K562 (cell line): ENCODE data around the gene SDHAF3. TPM values are rescaled to one million over a fixed set of nuclear protein-coding genes. Genes with fewer than 3 reads are reported as not detected.

ENCODE experiments used
- ATAC-seq: fragments of 200-7000 bp; cut with Tn5 transposase; 3 replicates; pipeline ENCODE4 v1.9.1; 2020; ENCODE audit warnings: moderate library complexity
- BruUV-seq: library from RNA; stranded (reverse); fragments of 400-500 nt; replicated peaks from 2 replicates; lab custom pipeline; 2021; lab: Mats Ljungman, UMichigan
- CTCF ChIA-PET: fragments of 300-600 bp; formaldehyde crosslinking; extraction: SDS; loops from one replicate; lab custom pipeline; 2021; ENCODE audit warnings: low intra/inter-chr PET ratio; lab: Yijun Ruan, JAX
- POLR2A ChIA-PET: fragments of 300-600, 350-650 bp; sonication (Branson Sonifier 250); formaldehyde crosslinking; extraction: SDS; loops from one replicate; lab custom pipeline; 2021; ENCODE audit warnings: antibody characterized with exemption, inconsistent platforms; lab: Yijun Ruan, JAX
- DNase-seq, 4 experiments: peaks; one replicate each; pipeline versions ENCODE4 v3.0.0 to v3.0.0-alpha.2; 2011 to 2018; ENCODE audit warnings: low spot score in 3 of 4, mixed read lengths in 3 of 4; ENCODE audit errors: extremely low read depth in 1 of 4
- FAIRE-seq: peaks from 2 replicates; lab custom pipeline; 2011; peaks lifted over from hg19 to GRCh38; lab: Jason Lieb, UNC
- H2AFZ ChIP-seq: 2 replicates; pipeline ENCODE4 v1.6.0; 2011; ENCODE audit warnings: low read depth, low read length, control low read depth, inconsistent platforms
- H3K27ac ChIP-seq: fragments of 200-600 bp; 3 replicates; pipeline ENCODE4 v1.8.0; 2011; ENCODE audit warnings: low read depth, mild to moderate bottlenecking, control low read depth, inconsistent platforms, low read length, moderate library complexity, mixed read lengths; ENCODE audit errors: extremely low read depth
- H3K27me3 ChIP-seq, 2 experiments: fragments of 300-600 bp in 1 of 2; 2 replicates in 1 of 2; 3 replicates in 1 of 2; pipeline versions ENCODE4 v1.6.0 to v1.8.0; 2011; ENCODE audit warnings: inconsistent platforms in 2 of 2, low read length in 2 of 2, mild to moderate bottlenecking in 1 of 2, mixed read lengths in 1 of 2, moderate library complexity in 1 of 2; ENCODE audit not compliant: control insufficient read depth in 2 of 2, insufficient read depth in 2 of 2
- H3K36me3 ChIP-seq: fragments of 300-600 bp; 3 replicates; pipeline ENCODE4 v1.8.0; 2011; ENCODE audit warnings: mild to moderate bottlenecking, low read length, inconsistent platforms; ENCODE audit not compliant: control insufficient read depth, insufficient read depth
- H3K4me1 ChIP-seq, 2 experiments: fragments of 200-600 bp in 1 of 2; replicated peaks in 1 of 2; 2 replicates in 1 of 2; 3 replicates in 1 of 2; pipeline versions ENCODE4 v1.5.1 to v1.8.0; 2011; ENCODE audit warnings: inconsistent platforms in 2 of 2, low read length in 2 of 2, mild to moderate bottlenecking in 1 of 2, mixed read lengths in 1 of 2, moderate library complexity in 1 of 2; ENCODE audit not compliant: control insufficient read depth in 2 of 2, insufficient read depth in 2 of 2
- H3K4me2 ChIP-seq: 2 replicates; pipeline ENCODE4 v1.6.1; 2011; ENCODE audit warnings: low read length, control low read depth, inconsistent platforms, mixed read lengths; ENCODE audit not compliant: insufficient read depth
- H3K4me3 ChIP-seq: fragments of 200-600 bp; sonication (generic), shearing (Covaris generic); 2 replicates; pipeline ENCODE4 v1.5.1; 2016; ENCODE audit warnings: control low read depth, inconsistent platforms
- H3K79me2 ChIP-seq: fragments of 200-600 bp; 3 replicates; pipeline ENCODE4 v1.8.0; 2011; ENCODE audit warnings: low read length, inconsistent platforms; ENCODE audit not compliant: control insufficient read depth, insufficient read depth
- H3K9ac ChIP-seq, 2 experiments: 2 replicates each; pipeline versions ENCODE4 v1.6.0 to v1.6.1; 2011; ENCODE audit warnings: low read depth in 2 of 2, low read length in 2 of 2, control low read depth in 1 of 2, inconsistent platforms in 1 of 2, mild to moderate bottlenecking in 1 of 2, mixed read lengths in 1 of 2; ENCODE audit not compliant: insufficient read depth in 1 of 2
- H3K9me1 ChIP-seq: one replicate; pipeline ENCODE4 v1.6.0; 2011; ENCODE audit warnings: inconsistent platforms, mild to moderate bottlenecking, low read length, moderate library complexity; ENCODE audit not compliant: control insufficient read depth, insufficient read depth
- H3K9me3 ChIP-seq: replicated peaks from 2 replicates; pipeline ENCODE4 v1.5.1; 2011; ENCODE audit warnings: low read depth, low read length, inconsistent platforms; ENCODE audit not compliant: control insufficient read depth, insufficient read depth
- H4K20me1 ChIP-seq: replicated peaks from 2 replicates; pipeline ENCODE4 v1.6.1; 2011; ENCODE audit warnings: low read length, inconsistent platforms, mixed read lengths; ENCODE audit not compliant: control insufficient read depth, insufficient read depth
- BCOR ChIP-seq: fragments of 450-650 bp; IDR thresholded peaks from 2 replicates; pipeline ENCODE4 v1.6.1; 2016
- CBX2 ChIP-seq: fragments of 200-600 bp; sonication (generic); IDR thresholded peaks from one replicate; pipeline ENCODE4 v1.6.1; 2012; ENCODE audit warnings: mild to moderate bottlenecking, low read length, inconsistent platforms; ENCODE audit not compliant: insufficient read depth, poor library complexity, severe bottlenecking
- CBX3 ChIP-seq, 2 experiments: IDR thresholded peaks; 1 replicate in 1 of 2; 2 replicates in 1 of 2; pipeline ENCODE4 v1.6.1; 2012; ENCODE audit warnings: inconsistent platforms in 2 of 2, low read length in 2 of 2, borderline replicate concordance in 1 of 2, control low read depth in 1 of 2
- CC2D1A ChIP-seq: fragments of 450-650 bp; IDR thresholded peaks from 2 replicates; pipeline ENCODE4 v1.6.1; 2017; ENCODE audit warnings: mild to moderate bottlenecking
- FOXM1 ChIP-seq, 2 experiments: fragments of 450-650 bp in 1 of 2; sonication (generic) in 1 of 2; formaldehyde crosslinking in 1 of 2; IDR thresholded peaks; 2 replicates each; pipeline versions ENCODE4 v1.6.1 to v1.9.0; 2017 to 2022; ENCODE audit warnings: low read depth in 2 of 2, mild to moderate bottlenecking in 2 of 2, missing genetic modification reagents in 1 of 2, moderate library complexity in 1 of 2
- GABPB1 ChIP-seq: sonication (generic); formaldehyde crosslinking; IDR thresholded peaks from 2 replicates; pipeline ENCODE4 v1.8.0; 2022; ENCODE audit warnings: mild to moderate bottlenecking, missing genetic modification reagents
- GTF2F1 ChIP-seq: IDR thresholded peaks from 2 replicates; pipeline ENCODE4 v1.6.1; 2011; ENCODE audit warnings: low read depth, low read length, improper control_type of control experiment
- HDAC2 ChIP-seq: fragments of 450-650 bp; IDR thresholded peaks from 2 replicates; pipeline ENCODE4 v1.6.1; 2016; ENCODE audit warnings: mild to moderate bottlenecking
- IFI16 ChIP-seq: fragments of 250-450 bp; sonication (Bioruptor Pico); IDR thresholded peaks from 2 replicates; pipeline ENCODE4 v2.1.2; 2022; ENCODE audit warnings: mild to moderate bottlenecking, inconsistent platforms
- KDM1A ChIP-seq, 2 experiments: fragments of 450-650 bp; IDR thresholded peaks; 2 replicates each; pipeline ENCODE4 v1.6.1; 2016; ENCODE audit warnings: mild to moderate bottlenecking in 2 of 2
- KLF16 ChIP-seq: IDR thresholded peaks from 2 replicates; pipeline ENCODE4 v1.6.1; 2016; ENCODE audit warnings: antibody characterized with exemption
- MCM7 ChIP-seq, 2 experiments: fragments of 450-650 bp; IDR thresholded peaks; 2 replicates each; pipeline ENCODE4 v1.6.1; 2016 to 2018
- MTF1 ChIP-seq: fragments of 250-450 bp; sonication (Bioruptor Pico); IDR thresholded peaks from 2 replicates; pipeline ENCODE4 v1.9.0; 2021; ENCODE audit warnings: moderate library complexity, mild to moderate bottlenecking, inconsistent platforms, borderline replicate concordance
- NFATC3 ChIP-seq: fragments of 450-650 bp; IDR thresholded peaks from 2 replicates; pipeline ENCODE4 v1.6.1; 2017; ENCODE audit warnings: mild to moderate bottlenecking
- RBM25 ChIP-seq: fragments of 200-400 bp; formaldehyde crosslinking; IDR thresholded peaks from 2 replicates; pipeline ENCODE4 v1.6.1; 2018; ENCODE audit warnings: low read length, low read depth, moderate library complexity; ENCODE audit not compliant: severe bottlenecking
- RCOR1 ChIP-seq, 2 experiments: IDR thresholded peaks; 2 replicates each; pipeline ENCODE4 v1.6.1; 2012; ENCODE audit warnings: low read depth in 2 of 2, low read length in 2 of 2, borderline replicate concordance in 1 of 2, improper control_type of control experiment in 1 of 2
- SMARCA5 ChIP-seq: fragments of 450-650 bp; IDR thresholded peaks from 2 replicates; pipeline ENCODE4 v1.6.1; 2016
- TAL1 ChIP-seq: fragments of 450-650 bp; IDR thresholded peaks from 2 replicates; pipeline ENCODE4 v1.6.1; 2016; ENCODE audit warnings: mild to moderate bottlenecking
- U2AF1 ChIP-seq: fragments of 200-400 bp; formaldehyde crosslinking; optimal IDR thresholded peaks from 2 replicates; pipeline ENCODE3; 2017; ENCODE audit warnings: mild to moderate bottlenecking, low read depth, low read length, moderate library complexity
- ZKSCAN3 ChIP-seq: fragments of 250-450 bp; sonication (Bioruptor Pico); IDR thresholded peaks from 2 replicates; pipeline ENCODE4 v1.4.0; 2020
- ZNF384 ChIP-seq: IDR thresholded peaks from 2 replicates; pipeline ENCODE4 v1.6.1; 2012; ENCODE audit warnings: low read depth, low read length, improper control_type of control experiment
- ZNF764 ChIP-seq: fragments of 250-450 bp; sonication (Bioruptor Pico); IDR thresholded peaks from 2 replicates; pipeline ENCODE4 v1.4.0; 2020; ENCODE audit warnings: low read depth, mild to moderate bottlenecking, moderate library complexity
- WGBS: fragments of 100-300 bp; shearing (Covaris generic); methylation state at CpG from one replicate; pipeline ENCODE4 v1.1.6; 2016; ENCODE audit warnings: low coverage, mixed read lengths; ENCODE audit not compliant: insufficient coverage; ENCODE audit errors: missing lambda C conversion rate; 5-methylcytosine and 5-hydroxymethylcytosine counted together
- in situ Hi-C: fragments of 300-500 bp; cut with MboI; formaldehyde crosslinking; loops from 4 replicates; pipeline ENCODE4 v1.15.0; 2018; ENCODE audit warnings: inconsistent platforms, mixed read lengths
- intact Hi-C: fragments of 100-400 bp; cut with micrococcal nuclease; formaldehyde crosslinking; loops from 2 replicates; pipeline ENCODE4 v1.14.2; 2022
- polyA plus RNA-seq, 8 experiments: library from polyadenylated mRNA; depleted of rRNA in 4 of 8; stranded (reverse) in 5 of 8; unstranded in 3 of 8; fragments of >200 nt; fragmentation: Nextera tagmentation in 2 of 8; fragmentation: Illumina TruSeq in 1 of 8; extraction: Ambion mirVana in 2 of 8; extraction: Trizol in 1 of 8; gene quantifications; 2 replicates each; pipeline versions ENCODE4 v1.2.1 to v1.2.3, GENCODE V29; 2011 to 2014; ENCODE audit warnings: inconsistent platforms in 1 of 8, missing spikeins in 1 of 8
- total RNA-seq, 7 experiments: library from RNA; depleted of rRNA in 6 of 7; stranded (reverse); fragments of >200 nt in 6 of 7; fragmentation: Illumina TruSeq in 2 of 7; extraction: Trizol in 2 of 7; gene quantifications; 2 replicates each; pipeline versions ENCODE4 v1.2.1 to v1.2.3, GENCODE V29; 2011 to 2021; ENCODE audit warnings: low replicate concordance in 1 of 7
- TF ChIP-seq, protein P1 (sequence below): fragments of 250-450 bp; sonication (Bioruptor Pico); IDR thresholded peaks from 2 replicates; pipeline ENCODE4 v1.8.0; 2022; ENCODE audit warnings: inconsistent platforms, mild to moderate bottlenecking, moderate library complexity, borderline replicate concordance

SDHAF3 gene
- total and polyA plus RNA-seq, 9 of the 15 experiments (the other 6 are each of a cell fraction or from before 2014, with no cell fraction given): 51.5 to 403 (median 145) TPM

DNA sequence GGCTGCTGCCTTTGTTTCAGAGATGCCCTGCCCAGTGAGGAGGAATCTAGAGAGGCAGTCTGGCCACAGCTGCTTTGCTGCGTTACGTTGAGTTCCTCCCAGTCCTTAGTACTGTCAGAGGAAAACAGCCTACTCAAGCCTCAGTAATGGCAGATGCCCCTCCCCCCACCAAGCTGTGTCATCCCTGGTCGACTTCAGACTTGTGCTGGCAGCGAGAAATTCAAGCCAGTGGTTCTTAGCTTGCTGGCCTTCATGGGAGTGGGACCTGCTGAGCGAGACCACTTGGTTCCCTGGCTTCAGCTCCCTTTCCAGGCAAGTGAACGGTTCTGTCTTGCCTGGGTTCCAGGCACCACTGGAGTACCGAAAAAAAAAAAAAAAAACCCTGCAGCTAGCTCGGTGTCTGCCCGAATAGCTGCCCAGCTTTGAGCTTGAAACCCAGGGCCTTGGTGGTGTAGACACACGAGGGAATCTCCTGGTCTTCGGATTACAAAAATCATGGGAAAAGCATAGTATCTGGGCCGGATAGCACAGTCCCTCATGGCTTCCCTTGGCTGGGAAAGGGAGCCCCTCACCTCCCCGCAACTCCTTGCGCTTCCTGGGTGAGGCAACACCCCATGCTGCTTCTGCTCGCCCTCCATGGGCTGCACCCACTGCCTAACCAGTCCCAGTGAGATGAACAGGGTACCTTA lies 9.1 kb downstream of the SDHAF3 start (continued):
- TF ChIP-seq, protein P1, sequence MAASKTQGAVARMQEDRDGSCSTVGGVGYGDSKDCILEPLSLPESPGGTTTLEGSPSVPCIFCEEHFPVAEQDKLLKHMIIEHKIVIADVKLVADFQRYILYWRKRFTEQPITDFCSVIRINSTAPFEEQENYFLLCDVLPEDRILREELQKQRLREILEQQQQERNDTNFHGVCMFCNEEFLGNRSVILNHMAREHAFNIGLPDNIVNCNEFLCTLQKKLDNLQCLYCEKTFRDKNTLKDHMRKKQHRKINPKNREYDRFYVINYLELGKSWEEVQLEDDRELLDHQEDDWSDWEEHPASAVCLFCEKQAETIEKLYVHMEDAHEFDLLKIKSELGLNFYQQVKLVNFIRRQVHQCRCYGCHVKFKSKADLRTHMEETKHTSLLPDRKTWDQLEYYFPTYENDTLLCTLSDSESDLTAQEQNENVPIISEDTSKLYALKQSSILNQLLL (CRISPR knock-in tag): no peak

DNA sequence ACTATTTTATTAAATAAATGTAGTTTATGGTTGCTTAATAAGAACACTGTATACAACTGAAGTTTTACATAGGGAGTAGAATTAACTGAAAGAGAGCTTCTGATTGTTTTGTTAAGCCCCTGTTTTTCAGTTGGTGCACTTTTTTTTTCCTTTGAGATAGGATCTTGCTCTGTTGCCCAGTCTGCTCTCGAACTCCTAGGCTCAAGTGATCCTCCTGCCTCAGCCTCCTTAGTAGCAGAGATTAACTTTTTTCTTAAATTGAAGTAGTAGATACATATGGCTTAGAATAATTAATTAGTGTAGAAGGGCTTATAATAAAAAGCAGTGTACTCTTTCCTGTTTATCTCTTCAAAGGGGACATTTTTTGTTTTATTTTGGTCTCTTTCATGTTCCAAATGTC lies 11.2 kb downstream of the SDHAF3 start:
- BruUV-seq: no TSS peak
- TF ChIP-seq MTF1 (CRISPR knock-in tag): no peak
- TF ChIP-seq KLF16: no peak
- TF ChIP-seq HDAC2: peak; percentile 43; the same call in 1 of the 2 replicates
- no peak for TF ChIP-seq GTF2F1
- no peak for TF ChIP-seq ZNF764 (CRISPR knock-in tag)
- TF ChIP-seq IFI16 (CRISPR knock-in tag): no peak
- TF ChIP-seq KDM1A (IDR thresholded peaks at IDR 0.05): peak in 1 of 2 experiments; percentile 47; a peak in 1 of 4 replicates
- TF ChIP-seq BCOR: peak; percentile 83
- TF ChIP-seq MCM7 (IDR thresholded peaks at IDR 0.05): no peak
- TF ChIP-seq ZKSCAN3 (CRISPR knock-in tag): no peak
- no peak for TF ChIP-seq CBX2
- TF ChIP-seq FOXM1 (IDR thresholded peaks at IDR 0.05; ENCODE audit: low read depth): no peak
- TF ChIP-seq FOXM1 (CRISPR knock-in tag; IDR thresholded peaks at IDR 0.05; ENCODE audit: low read depth): no peak
- TF ChIP-seq CC2D1A: 0 out of 2 replicates have a peak, but pooled peaks have one; percentile 20
- TF ChIP-seq CBX3 (IDR thresholded peaks at IDR 0.05; ENCODE audit: borderline replicate concordance in 1 of 2, low read length in 2 of 2): 0 out of 3 replicates have a peak, but pooled peaks of 1 of the 2 experiments have one; percentile 21
- no peak for TF ChIP-seq NFATC3
- peak; percentile 93 for TF ChIP-seq RBM25
- no peak for TF ChIP-seq GABPB1 (CRISPR knock-in tag)
- TF ChIP-seq RCOR1 (IDR thresholded peaks at IDR 0.05; ENCODE audit: borderline replicate concordance in 1 of 2, low read depth in 2 of 2, low read length in 2 of 2): 0 out of 4 replicates have a peak, but pooled peaks of 1 of the 2 experiments have one; percentile 22
- TF ChIP-seq U2AF1: no peak
- TF ChIP-seq SMARCA5: 0 out of 2 replicates have a peak, but pooled peaks have one; percentile 42
- TF ChIP-seq TAL1: 0 out of 2 replicates have a peak, but pooled peaks have one; percentile 3
- TF ChIP-seq ZNF384: peak; percentile 40; the same call in 1 of the 2 replicates

More for the DNA sequence above, 11.2 kb downstream of the SDHAF3 start:
- intact Hi-C loops (no loop called here), in situ Hi-C loops (no loop called here)
- CTCF ChIA-PET: no interaction called here
- Histone ChIP-seq H2AFZ (no peak overlapping the region), H3K9ac (no peak overlapping the region), H3K36me3 (peaks cover 7% of the 10 kb centered on the region; the same call in 2 of the 3 replicates), H3K27me3 (no peaks in the 10 kb centered on the region), H4K20me1 (no peaks in the 10 kb centered on the region), H3K4me1 (peaks cover 14 to 26% of the 10 kb centered on the region in 2 experiments; a peak in 4 of 5 replicates), H3K79me2 (peaks cover 99% of the 10 kb centered on the region), H3K9me1 (no peaks in the 10 kb centered on the region), H3K4me3 (no peak overlapping the region), H3K9me3 (no peaks in the 10 kb centered on the region), H3K27ac (no peak overlapping the region), H3K4me2 (no peak overlapping the region)
- FAIRE-seq (no peak), ATAC-seq (no peak), DNase-seq (no peak)
- WGBS: 81% methylated on average over 1 of the region's 1 CpG
- POLR2A ChIA-PET: no interaction called here
